HG03521 (cell line): ENCODE results near the gene CCDC102A.
"Not testable (repeated sequence)": the region's sequence is repeated elsewhere in the genome, so short reads cannot be mapped to it uniquely, and the experiment has no call there.

Experiments used
- ATAC-seq: cut with Tn5 transposase; IDR thresholded peaks from one replicate; pipeline ENCODE4 v1.9.1; 2021; ENCODE audit warnings: mild to moderate bottlenecking, moderate library complexity; ENCODE audit not compliant: unreplicated experiment

Gene CCDC102A

DNA sequence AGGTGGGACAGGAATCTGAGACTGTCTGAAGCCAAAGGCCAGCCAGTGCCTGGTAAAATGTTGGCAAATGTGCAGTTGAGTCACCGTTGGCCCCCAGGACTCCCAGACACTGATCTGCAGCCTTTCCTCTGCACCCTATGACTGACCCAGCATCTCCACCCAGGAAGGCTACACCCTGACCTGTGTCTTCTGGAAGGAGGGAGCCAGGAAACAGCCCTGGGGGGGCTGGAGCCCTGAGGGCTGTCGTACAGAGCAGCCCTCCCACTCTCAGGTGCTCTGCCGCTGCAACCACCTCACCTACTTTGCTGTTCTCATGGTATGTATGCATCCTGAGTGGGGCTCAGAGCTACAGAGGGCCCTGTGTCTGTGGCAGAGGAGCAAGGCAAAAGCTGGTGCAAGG, 30.1 kb upstream of the CCDC102A start:
- no peak for ATAC-seq

DNA sequence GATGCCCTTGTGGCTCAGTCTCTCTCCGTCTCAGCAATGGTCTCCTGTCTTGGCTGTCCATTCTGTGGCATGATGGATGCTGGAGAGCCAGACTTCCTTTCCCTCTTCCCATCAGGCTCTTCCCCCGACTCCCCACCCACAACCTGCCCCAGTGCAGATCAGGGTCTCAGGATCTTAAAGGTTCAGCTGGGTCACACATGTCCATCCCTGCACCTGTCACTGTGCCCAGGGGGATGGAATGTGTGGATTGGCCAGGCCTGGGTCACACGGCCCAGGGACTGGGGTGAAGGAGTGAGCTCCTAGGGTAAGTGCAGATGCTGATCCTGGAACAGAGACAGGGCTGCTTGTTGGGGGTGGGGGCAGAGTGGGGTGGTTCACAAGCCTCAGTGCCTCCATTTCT, 29.1 kb upstream of the CCDC102A start:
- no peak for ATAC-seq

DNA sequence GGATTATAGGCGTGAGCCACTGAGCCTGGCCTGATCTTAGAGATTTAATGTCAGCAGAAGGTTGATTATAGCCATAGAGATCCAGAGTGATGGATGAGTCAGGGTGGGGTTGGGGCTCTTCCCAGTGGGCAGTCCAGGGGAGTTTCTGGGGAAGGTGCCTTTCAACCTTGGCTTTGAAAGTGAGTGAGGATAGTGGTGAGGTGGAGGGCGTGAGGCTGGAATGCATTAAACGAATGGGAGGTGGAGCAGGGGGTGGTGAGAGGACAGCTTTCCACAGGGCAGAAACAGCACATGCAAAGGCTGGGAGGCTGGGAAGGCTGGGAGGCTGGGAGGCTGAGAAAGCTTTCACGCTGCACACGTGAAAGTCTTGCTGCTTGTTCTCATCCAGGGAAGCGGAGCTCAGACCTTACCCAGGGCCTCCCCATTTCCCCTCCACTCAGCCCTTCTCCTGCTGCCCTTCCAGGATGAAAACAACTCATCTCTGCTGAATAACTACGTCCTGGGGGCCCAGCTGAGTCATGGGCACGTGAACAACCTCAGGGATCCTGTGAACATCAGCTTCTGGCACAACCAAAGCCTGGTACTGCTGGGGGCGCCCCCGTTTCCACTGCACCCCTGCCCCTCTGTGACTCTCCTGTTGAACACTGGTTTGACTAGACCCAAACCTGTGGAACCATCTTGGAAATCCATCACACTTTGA, 28.4 kb upstream of the CCDC102A start:
- no peak for ATAC-seq

DNA sequence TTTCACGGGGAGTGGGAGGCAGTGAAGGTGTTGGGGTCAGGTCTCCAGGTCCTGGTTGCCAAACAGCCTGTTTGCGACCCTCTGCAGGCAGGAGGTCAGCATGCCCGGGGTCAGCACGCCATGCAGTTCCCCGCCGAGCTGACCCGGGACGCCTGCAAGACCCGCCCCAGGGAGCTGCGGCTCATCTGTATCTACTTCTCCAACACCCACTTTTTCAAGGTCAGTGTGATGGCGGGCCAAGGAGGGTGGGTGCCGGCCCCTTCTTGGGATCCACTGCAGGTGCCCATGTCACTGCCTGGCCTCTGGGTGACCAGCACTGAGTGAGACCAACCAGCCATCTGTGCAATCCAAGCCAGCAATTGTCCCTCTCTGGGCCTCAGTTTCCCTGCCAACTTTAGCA, 27.4 kb upstream of the CCDC102A start:
- ATAC-seq = no peak

DNA sequence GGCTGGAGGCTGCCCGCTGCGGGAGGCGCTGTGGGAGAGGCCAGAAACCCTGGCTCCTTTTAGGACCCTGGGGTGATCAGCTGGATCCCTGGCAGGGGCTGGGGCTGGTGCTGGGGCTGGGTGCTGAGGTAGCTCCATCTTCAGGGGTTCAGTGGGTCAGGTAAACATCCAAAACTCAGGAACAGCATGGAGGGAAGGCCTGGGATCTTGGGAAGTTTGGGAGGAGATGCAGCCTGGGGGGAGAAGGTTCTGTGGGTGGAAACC, 27.0 kb upstream of the CCDC102A start:
- no peak for ATAC-seq

DNA sequence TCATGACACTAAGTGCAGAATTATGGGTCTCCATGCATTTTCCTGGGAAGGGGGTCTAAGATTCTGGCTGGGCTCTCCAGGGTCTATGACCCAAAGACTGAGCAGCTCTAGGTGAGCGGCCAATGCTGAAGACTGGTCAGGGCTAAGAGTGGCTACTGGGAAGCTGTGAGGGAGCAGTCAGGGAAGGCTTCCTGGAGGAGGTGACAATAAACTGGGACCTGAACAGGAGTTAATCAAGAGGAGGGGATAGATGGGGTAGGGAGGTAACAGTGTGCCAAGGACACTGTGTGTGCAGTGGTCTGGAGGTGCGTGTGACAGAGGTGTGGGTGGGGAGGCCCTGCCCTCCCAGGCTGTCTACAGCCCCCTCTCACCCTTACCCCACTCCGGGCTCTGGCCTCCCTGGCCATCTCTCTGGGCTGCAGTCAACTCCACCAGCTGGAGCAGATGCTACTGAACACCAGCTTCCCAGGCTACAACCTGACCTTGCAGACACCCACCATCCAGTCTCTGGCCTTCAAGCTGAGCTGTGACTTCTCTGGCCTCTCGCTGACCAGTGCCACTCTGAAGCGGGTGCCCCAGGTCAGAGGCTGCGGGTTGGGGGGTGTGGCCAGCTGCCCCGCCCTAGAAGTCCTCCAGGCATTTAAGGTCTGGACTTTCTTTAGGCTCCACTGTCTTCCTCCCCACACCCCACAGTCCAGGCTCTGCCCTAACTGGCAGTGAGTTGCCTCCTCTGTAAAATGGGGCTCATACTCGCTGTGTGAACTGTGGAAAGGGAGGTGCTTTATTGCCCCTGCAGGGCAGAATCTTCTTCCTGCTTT, 26.5 kb upstream of the CCDC102A start:
- ATAC-seq = no peak

DNA sequence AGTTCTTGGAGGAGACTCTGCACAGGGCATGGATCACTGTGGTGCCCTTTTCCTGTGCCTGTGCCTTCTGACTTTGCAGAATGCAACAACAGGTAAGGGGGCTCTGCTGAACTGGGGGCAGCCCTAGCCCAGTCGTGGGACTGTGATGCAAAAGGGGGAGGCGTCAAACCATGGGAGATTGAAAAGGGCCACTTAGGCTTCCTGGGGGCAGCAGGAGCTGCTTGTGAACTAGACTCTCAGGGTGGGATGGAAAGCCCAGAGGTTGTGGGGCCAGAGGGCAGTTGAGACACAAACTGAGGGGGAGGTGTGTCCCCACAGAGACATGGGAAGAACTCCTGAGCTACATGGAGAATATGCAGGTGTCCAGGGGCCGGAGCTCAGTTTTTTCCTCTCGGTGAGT, 25.7 kb upstream of the CCDC102A start:
- no peak for ATAC-seq

DNA sequence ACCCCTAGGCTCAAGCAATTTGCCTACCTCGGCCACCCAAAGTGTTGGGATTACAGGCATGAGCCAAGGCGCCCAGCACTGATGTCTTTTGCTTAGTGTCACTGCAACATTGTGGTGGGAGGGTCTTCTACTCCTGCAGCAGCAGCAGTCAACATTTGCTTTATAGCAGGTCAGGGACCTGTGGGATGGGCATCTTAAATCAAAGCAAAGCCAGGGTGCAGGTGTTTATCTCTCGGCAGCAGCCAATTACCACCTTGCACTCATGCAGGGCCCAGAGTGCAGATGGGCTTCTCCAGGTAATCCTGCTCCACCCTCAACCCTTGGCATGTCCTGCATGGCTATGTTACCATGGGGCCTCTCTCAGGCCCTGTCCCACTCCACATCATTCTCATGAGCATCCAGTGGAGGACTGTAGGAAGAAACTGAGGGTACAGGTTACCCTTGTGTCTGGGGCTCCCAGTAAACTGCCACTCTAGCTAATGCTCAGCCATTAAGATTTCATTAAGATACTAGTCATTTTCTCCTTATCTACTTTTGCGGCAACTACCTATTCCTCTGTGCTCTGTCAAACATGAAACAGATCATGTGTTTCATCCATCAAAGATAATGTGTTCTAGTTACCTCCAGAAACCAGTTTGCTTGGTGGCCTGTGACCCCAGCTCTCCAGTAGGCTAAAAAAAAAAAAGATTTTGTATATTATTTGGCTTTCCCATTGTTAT, 22.9 kb upstream of the CCDC102A start:
- ATAC-seq = no peak

DNA sequence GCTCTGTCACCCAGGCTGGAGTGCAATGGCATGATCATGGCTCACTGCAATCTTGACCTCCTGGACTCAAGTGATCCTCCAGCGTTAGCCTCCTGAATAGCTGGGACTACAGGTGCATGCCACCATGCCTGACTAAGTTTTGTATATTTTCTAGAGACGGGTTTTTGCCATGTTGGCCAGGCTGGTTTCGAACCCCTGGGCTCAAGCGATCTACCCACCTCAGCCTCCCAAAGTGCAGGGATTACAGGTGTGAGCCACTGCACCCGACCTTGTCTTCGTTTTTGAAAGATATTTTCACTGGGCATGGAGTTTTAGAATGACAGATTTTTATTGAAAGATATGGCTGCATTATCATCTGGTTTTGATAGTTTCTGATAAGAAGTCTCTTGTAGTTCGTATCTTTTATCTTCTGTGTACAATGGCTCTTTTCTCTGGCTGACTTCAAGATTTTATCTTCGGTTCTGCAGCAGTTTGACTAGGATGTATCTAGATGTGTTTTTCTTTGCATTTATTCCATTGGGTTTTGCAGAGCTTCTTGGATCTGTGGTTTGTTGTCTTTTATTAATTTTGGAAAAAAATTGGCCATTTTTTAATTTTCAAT, 20.7 kb upstream of the CCDC102A start:
- no peak for ATAC-seq

DNA sequence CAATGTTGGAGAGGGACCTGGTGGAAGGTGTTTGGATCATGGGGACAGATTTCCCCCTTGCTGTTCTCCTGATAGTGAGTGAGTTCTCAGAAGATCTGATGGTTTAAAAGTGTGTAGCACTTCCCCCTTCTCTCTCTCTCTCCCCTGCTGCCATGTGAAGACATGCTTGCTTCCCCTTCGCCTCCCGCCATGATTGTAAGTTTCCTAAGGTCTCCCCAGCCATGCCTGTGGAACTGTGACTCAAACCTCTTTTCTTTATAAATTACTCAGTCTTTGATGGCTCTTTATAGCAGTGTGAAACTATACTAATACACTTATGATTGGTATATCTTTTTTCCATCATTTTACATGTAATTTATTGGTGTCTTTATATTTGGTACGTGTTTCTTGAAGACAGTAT, 19.5 kb upstream of the CCDC102A start:
- no peak for ATAC-seq

DNA sequence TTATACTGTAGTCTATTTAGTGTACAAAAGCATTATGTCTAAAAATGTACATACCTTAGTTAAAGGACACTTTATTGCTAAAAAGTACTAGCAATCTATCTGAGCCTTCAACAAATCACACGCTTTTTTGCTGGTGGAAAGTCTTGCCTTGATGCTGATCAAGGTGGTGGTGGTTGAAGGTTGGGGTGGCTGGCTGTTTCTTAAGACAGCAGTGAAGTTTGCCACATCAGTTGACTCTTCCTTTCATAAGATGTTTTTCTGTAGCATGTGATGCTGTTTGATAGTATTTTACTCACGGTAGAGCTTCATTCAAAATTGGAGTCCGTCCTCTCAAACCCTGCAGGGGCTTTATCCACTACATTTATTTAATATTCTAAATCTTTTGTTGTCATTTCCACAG, 14.7 kb upstream of the CCDC102A start:
- ATAC-seq = no peak

DNA sequence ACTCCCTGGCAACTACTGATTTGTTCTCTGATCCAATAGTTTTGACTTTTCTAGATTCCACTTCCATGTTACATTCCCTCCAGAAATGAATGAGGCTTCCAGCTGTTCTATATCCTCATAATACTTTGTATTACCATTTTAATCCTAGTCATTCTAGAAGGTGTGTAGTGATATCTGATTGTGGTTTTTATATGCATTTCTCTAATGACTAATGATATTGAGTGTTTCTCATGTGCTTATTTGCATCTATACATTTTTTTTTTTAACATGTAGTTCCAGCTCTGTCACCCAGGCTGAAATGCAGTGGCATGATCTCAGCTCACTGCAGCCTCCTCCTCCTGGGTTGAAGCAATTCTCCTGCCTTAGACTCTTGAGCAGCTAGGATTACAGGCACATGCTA, 13.4 kb upstream of the CCDC102A start:
- ATAC-seq = no peak

DNA sequence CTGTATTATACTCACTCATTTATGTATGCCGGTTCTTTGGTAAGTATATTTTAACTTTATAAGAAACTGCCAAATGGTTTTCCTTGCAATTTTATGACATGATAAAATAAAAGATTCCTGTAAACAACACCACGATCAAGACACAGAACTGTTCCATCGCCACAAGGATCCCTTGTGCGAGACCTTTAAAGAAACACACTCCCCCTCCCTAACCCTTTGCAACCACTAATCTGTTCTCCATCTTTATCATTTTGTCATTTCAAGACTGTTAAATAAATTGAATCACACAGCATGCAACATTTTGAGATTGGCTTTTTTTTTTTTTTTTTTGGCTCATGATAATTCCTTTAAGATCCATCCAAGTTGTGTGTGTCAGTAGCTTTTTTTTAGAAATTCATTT, 12.0 kb upstream of the CCDC102A start:
- no peak for ATAC-seq

DNA sequence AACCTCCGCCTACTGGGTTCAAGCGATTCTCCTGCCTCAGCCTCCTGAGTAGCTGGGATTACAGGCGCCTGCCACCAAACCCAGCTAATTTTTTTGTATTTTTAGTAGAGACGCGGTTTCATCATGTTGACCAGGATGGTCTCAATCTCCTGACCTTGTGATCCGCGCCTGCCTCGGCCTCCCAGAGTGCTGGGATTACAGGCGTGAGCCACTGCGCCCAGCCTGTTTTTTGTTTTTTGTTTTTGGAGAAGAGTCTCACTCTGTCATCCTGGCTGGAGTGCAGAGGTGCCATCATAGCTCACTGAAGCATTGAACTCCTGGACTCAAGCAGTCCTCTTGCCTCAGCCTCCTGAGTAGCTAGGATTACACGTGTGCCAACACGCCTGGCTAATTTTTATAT, 11.2 kb upstream of the CCDC102A start:
- ATAC-seq = not testable (repeated sequence)

DNA sequence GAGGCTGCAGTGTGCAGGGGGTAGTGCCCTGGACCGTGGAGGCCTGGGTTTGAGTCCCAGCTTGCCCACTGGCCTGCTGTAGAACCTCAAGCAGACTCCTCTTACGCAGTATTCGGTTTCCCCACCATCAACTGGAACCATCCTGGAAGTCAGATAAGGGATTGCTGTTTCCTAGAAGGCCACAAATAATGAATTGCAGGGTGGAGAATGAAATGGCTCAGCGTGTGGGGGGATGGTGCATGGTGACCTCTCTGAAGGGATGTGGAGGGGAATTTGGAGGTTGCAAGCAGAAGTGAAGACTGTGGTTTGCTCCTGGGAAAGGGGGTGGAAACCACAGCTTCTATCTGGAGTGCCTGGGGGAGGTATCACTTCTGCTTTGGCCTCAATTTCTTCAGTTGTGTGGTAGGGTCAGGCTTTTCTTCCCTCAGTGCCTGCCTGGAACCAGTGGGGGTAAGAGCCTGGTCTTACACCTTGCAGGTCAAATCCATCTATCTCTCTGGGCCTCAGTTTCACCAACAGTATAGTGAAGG, 7.8 kb upstream of the CCDC102A start:
- peak; percentile 71 for ATAC-seq

DNA sequence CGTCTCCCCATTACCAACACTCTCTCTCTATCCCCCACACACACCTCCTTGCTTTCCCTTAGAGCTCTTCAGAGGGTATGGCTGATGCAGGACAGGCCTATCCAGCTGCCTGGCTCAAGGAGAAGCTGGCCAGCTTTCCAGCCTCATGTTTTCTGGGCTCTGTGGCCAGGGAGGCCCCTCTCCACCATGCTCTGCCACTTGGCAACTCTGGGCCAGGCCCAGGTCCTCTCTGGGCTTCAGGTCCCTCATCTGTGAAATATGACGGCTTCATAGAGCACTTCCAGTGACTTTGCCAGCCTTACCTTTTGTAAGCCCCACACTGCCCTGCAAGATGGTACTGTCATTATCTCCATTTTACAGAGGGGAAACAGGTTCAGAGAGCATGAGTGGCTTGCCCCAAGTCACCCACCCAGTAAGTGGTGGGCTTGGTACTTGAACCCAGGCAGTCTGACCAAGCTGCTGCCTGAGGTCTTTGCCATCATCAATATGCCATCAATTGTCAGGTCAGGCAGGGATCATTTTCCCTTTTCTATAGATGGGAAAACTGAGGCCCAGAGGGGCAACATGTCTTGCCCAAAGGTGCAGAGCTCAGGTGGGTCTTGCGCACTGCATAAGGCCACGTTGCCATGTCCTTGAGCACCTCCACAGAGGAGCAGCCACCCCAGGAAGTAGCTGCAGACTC, 5.5 kb upstream of the CCDC102A start:
- no peak for ATAC-seq

DNA sequence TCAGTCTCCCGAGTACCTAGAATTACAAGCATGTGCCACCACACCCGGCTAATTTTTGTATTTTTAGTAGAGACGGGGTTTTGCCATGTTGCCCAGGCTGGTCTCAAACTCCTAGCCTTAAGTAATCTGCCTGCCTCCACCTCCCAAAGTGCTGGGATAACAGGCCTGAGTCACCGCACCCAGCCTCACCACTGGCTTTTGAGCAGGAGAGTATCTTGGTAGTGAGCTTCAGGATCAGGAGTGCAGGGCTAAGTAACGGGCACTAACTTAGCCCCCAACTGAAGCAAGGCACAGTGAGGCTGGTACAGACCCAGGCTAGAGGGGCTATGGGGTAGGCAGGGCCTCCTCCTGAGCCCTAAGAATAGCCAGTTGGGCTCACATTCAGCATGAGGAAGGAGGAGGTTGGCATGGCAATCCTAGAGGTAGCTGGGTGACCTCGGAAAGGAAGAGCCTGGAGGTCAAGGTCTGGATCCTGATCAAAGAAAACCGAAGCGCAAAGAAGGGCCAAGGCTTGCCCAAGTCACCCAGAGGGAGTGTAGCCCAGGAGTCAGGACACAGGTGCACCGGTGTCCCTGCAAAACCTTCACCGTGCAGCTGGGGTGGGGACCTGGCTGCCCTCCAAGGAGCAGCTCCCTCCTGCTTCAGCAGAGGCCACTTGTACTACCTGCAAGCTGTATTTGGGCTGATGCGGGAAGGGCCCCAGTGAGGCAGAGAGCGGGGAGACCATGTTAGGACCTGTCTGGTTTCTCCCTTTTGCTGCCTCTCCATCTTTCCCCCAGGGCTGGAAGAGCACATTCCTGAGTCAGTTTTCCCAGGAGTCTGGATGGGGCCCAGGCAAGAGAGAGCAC, 4.8 kb upstream of the CCDC102A start:
- ATAC-seq = no peak

DNA sequence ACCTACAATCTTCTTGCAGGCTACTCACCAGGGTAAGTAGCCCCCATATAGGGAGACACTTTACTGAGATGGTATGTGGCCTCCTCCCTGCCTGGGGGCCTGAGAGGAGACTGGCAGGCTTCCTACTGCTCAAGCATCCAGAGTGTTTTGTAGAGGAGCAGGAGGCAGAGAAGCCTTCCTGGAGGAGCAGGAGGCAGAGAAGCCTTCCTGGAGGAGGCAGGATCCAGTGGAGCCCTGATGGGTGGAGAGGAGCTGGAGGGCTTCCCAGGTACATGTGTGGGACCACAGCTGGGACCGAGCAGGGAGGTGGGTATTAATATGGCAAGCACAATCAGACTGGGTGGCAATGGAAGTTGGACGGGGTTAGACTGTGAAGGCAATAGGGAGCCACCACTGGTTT, 4.0 kb upstream of the CCDC102A start:
- no peak for ATAC-seq

DNA sequence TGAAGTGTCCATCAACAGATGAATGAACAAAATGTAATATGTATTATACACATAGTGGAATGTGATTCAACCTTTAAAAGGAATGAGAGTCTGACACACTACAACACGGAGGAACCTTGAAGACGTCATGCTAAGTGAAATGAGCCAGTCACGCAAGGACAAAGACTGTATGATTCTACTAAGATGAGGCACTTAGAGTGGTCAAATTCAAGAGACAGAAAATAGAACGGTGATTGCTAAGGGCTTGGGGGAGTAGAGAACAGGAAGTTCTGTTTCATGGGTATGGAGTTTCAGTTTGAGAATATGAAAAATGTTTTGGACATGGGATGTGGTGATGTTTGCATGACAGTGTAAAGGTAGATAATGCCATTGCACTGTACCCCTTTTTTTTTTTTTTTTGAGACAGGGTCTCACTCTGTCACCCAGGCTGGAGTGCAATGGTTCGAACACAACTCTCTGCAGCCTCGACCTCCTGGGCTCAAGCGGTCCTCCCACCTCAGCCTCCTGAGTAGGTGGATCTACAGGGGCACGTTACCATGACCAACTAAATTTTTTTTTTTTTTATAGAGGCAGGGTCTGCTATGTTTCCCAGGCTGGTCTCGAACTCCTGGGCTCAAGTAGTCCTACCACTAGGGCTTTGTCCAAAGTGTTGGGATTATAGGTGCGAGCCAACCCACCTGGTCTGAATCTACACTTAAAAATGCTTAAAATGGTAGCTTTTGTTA, 2.9 kb upstream of the CCDC102A start:
- ATAC-seq = peak; percentile 26
